Epidermal melanocyte (primary cell): ENCODE results near the gene SMOC1.

Experiments used
- DNase-seq: peaks from one replicate; pipeline ENCODE4 v3.0.0; 2011; ENCODE audit warnings: low spot score; ENCODE audit not compliant: insufficient read length

SMOC1 gene

GRCh38 chr14:69938751-69939150, 59.5 kb downstream of the SMOC1 start:
- no peak for DNase-seq

- no peak for DNase-seq
Measured at GRCh38 chr14:69941768-69942742, 62.8 kb downstream of the SMOC1 start.

- no peak for DNase-seq
Measured at GRCh38 chr14:69943084-69943780, 64.0 kb downstream of the SMOC1 start.

GRCh38 chr14:69945347-69945746, 66.1 kb downstream of the SMOC1 start:
- no peak for DNase-seq

- DNase-seq, result no peak
Measured at GRCh38 chr14:69945912-69946311, 66.7 kb downstream of the SMOC1 start.

GRCh38 chr14:69948351-69948750, 69.1 kb downstream of the SMOC1 start:
- no peak for DNase-seq

- DNase-seq, result no peak
Measured at GRCh38 chr14:69951263-69951662, 72.0 kb downstream of the SMOC1 start.

GRCh38 chr14:69951935-69952334, 72.7 kb downstream of the SMOC1 start:
- DNase-seq, result no peak

- DNase-seq, result no peak
Measured at GRCh38 chr14:69953266-69953915, 74.2 kb downstream of the SMOC1 start.

- DNase-seq, result no peak
Measured at GRCh38 chr14:69955855-69956845, 76.9 kb downstream of the SMOC1 start.

- DNase-seq, result no peak
Measured at GRCh38 chr14:69956970-69957369, 77.8 kb downstream of the SMOC1 start.

- no peak for DNase-seq
Measured at GRCh38 chr14:69957986-69958385, 78.8 kb downstream of the SMOC1 start.

- no peak for DNase-seq
Measured at GRCh38 chr14:69959136-69959535, 79.9 kb downstream of the SMOC1 start.

- DNase-seq, result no peak
Measured at GRCh38 chr14:69960296-69960695, 81.1 kb downstream of the SMOC1 start.

GRCh38 chr14:69963966-69964365, 84.8 kb downstream of the SMOC1 start:
- no peak for DNase-seq

GRCh38 chr14:69964841-69965240, 85.6 kb downstream of the SMOC1 start:
- no peak for DNase-seq

GRCh38 chr14:69968132-69968531, 88.9 kb downstream of the SMOC1 start:
- DNase-seq, result no peak

- no peak for DNase-seq
Measured at GRCh38 chr14:69968681-69969080, 89.5 kb downstream of the SMOC1 start.

- no peak for DNase-seq
Measured at GRCh38 chr14:69972755-69973154, 93.5 kb downstream of the SMOC1 start.

GRCh38 chr14:69973846-69974245, 94.6 kb downstream of the SMOC1 start:
- DNase-seq, result no peak

- DNase-seq, result no peak
Measured at GRCh38 chr14:69979882-69980281, 100.7 kb downstream of the SMOC1 start.
